Measurements from ENCODE around the gene MALAT1. TPM values are rescaled to one million over a fixed set of nuclear protein-coding genes. Genes with fewer than 3 reads are reported as not detected.
A peak's percentile ranks its signal among the peaks of the same experiment; 100 is the strongest.

MALAT1 gene
- total and polyA plus RNA-seq, 2 of the 13 experiments (the other 11 are each of a cell fraction or from before 2014, with no cell fraction given): 143 to 1,237 TPM

- TF ChIP-seq RNF219 (CRISPR knock-in tag; IDR thresholded peaks at IDR 0.05) (no peak), TAF15 (IDR thresholded peaks at IDR 0.05; ENCODE audit: low read depth, low read length, poor library complexity, severe bottlenecking) (no peak), PAX8 (CRISPR knock-in tag; IDR thresholded peaks at IDR 0.05; ENCODE audit: borderline replicate concordance) (no peak), CBX2 (IDR thresholded peaks at IDR 0.05; ENCODE audit: low read depth, low read length) (peak; percentile 69; the same call in 1 of the 2 replicates), CBX2 (CRISPR knock-in tag; IDR thresholded peaks at IDR 0.05; ENCODE audit: low read depth) (no peak), ZNF44 (CRISPR knock-in tag; IDR thresholded peaks at IDR 0.05) (peak; percentile 65; the same call in 1 of the 2 replicates), SATB2 (CRISPR knock-in tag; IDR thresholded peaks at IDR 0.05) (no peak), HNF1A (IDR thresholded peaks at IDR 0.05; ENCODE audit: low read depth) (peak; percentile 72; the same call in 1 of the 2 replicates), HNF1A (CRISPR knock-in tag; IDR thresholded peaks at IDR 0.05; ENCODE audit: borderline replicate concordance) (no peak), ZNF224 (CRISPR knock-in tag; IDR thresholded peaks at IDR 0.05) (no peak), ARID5B (CRISPR knock-in tag; IDR thresholded peaks at IDR 0.05) (peak; percentile 62; the same call in 1 of the 2 replicates), DRAP1 (CRISPR knock-in tag; IDR thresholded peaks at IDR 0.05) (peak; percentile 98), GZF1 (CRISPR knock-in tag; IDR thresholded peaks at IDR 0.05) (no peak), ZNF432 (CRISPR knock-in tag; IDR thresholded peaks at IDR 0.05; ENCODE audit: borderline replicate concordance) (no peak), MLLT10 (CRISPR knock-in tag; IDR thresholded peaks at IDR 0.05) (peak; percentile 97), SUZ12 (IDR thresholded peaks at IDR 0.05; ENCODE audit: low read depth, low read length) (no peak), ZNF296 (CRISPR knock-in tag; conservative IDR thresholded peaks at IDR 0.05) (no peak), ZKSCAN5 (CRISPR knock-in tag; IDR thresholded peaks at IDR 0.05) (no peak)
These were observed at the start of gene MALAT1 (continued) for GRCh38 chr11:65498977-65499712.

All from HepG2 (cell line).